Stomach (tissue), 9 donors: ENCODE measurements around the gene CAPN5. TPM values are rescaled to one million over a fixed set of nuclear protein-coding genes. Genes with fewer than 3 reads are reported as not detected.

Source experiments
- DNase-seq, 2 donors: peaks; one replicate each; pipeline versions ENCODE4 v3.0.0 to v3.0.0-alpha.2; 2013 to 2019
- H3K27ac ChIP-seq, 5 donors: fragments of 200-600 bp in 4 of 5; sonication (generic) in 4 of 5; one replicate each; pipeline ENCODE4 v1.5.1; 2013 to 2019; ENCODE audit warnings: mild to moderate bottlenecking in 1 of 5, moderate library complexity in 1 of 5
- H3K27me3 ChIP-seq, 3 donors: fragments of 200-600 bp; sonication (generic); one replicate each; pipeline ENCODE4 v1.5.1; 2017 to 2019; ENCODE audit warnings: mixed run types in 1 of 3
- H3K36me3 ChIP-seq, 4 donors: fragments of 200-600 bp; sonication (generic); 1 replicate in 3 of 4; 2 replicates in 1 of 4; pipeline ENCODE4 v1.5.1; 2016 to 2019
- H3K4me1 ChIP-seq, 4 donors: fragments of 200-600 bp; sonication (generic); one replicate each; pipeline ENCODE4 v1.5.1; 2016 to 2019
- H3K4me3 ChIP-seq, 4 donors: fragments of 200-600 bp; sonication (generic) in 3 of 4; one replicate each; pipeline ENCODE4 v1.5.1; 2016 to 2019; ENCODE audit warnings: mild to moderate bottlenecking in 1 of 4
- H3K9me3 ChIP-seq, 4 donors: fragments of 200-600 bp; sonication (generic); one replicate each; pipeline ENCODE4 v1.5.1; 2016 to 2019
- CTCF ChIP-seq, 7 experiments: fragments of 450-650 bp in 4 of 7; fragments of 200-600 bp in 3 of 7; sonication (generic) in 3 of 7; IDR thresholded peaks; one replicate each; pipeline ENCODE4 v1.5.1; 2016 to 2019; ENCODE audit warnings: antibody characterized with exemption in 7 of 7, control low read depth in 2 of 7, mild to moderate bottlenecking in 1 of 7
- EP300 ChIP-seq: sonication (generic); formaldehyde crosslinking; IDR thresholded peaks from one replicate; pipeline ENCODE4 v1.6.1; 2017; ENCODE audit warnings: antibody characterized with exemption
- POLR2A ChIP-seq, 4 donors: fragments of 450-650 bp; IDR thresholded peaks; one replicate each; pipeline ENCODE4 v1.6.1; 2016; ENCODE audit warnings: antibody characterized with exemption in 4 of 4, control low read depth in 2 of 4, mild to moderate bottlenecking in 1 of 4, moderate library complexity in 1 of 4
- POLR2AphosphoS5 ChIP-seq, 3 donors: sonication (generic); formaldehyde crosslinking; IDR thresholded peaks; one replicate each; pipeline ENCODE4 v1.6.1; 2016; ENCODE audit warnings: antibody characterized with exemption in 3 of 3
- WGBS, 5 donors: extraction: QIAGEN DNeasy Blood & Tissue Kit in 3 of 5; methylation state at CpG; one replicate each; pipeline versions ENCODE4 v1.1.5 to v1.1.7; 2013 to 2018; 5-methylcytosine and 5-hydroxymethylcytosine counted together
- intact Hi-C: fragments of 100-400 bp; cut with DNase I; formaldehyde crosslinking; loops from one replicate; pipeline ENCODE4 v1.15.1; 2023; ENCODE audit warnings: low total_unique reads
- polyA plus RNA-seq, 3 donors: library from polyadenylated mRNA; stranded (reverse); fragments of 200-250 nt; gene quantifications; one replicate each; pipeline ENCODE4 v1.2.3, GENCODE V29; 2013
- total RNA-seq, 5 donors: library from RNA; depleted of rRNA; stranded (reverse); fragments of >200 nt; gene quantifications; one replicate each; pipeline versions ENCODE4 v1.1.0 to v1.2.3, GENCODE V29; 2014 to 2016
- donor health status: healthy with polysubstance abuse.
- donor health status: Bipolar disorder and iron deficiency.
- donor health status: healthy.

CAPN5 gene
- total and polyA plus RNA-seq, 8 donors, result 10.0 to 110 (median 65.9) TPM

GRCh38 chr11:77102246-77103210 is 35.8 kb downstream of the CAPN5 start, which contains the start of gene OMP:
TSS of gene OMP (plus strand) at chr11:77102840. CDS start at chr11:77102840, 0 bp downstream.
- Histone ChIP-seq H3K9me3 (no peaks in the 10 kb centered on the region), H3K4me3 (no peak within 1 kb of the TSS), H3K4me1 (peaks cover 6 to 29% (median 19%) of the 10 kb centered on the region in 4 donors), H3K27me3 (no peaks in the 10 kb centered on the region), H3K36me3 (peaks cover 0 to 34% (median 25%) of the 10 kb centered on the region in 4 donors), H3K27ac (no peak within 1 kb of the TSS)
- TF ChIP-seq POLR2A (IDR thresholded peaks at IDR 0.05), result no peak
- no peak for TF ChIP-seq EP300
- TF ChIP-seq CTCF (IDR thresholded peaks at IDR 0.05), result no peak
- TF ChIP-seq POLR2AphosphoS5 (IDR thresholded peaks at IDR 0.05), result no peak
- intact Hi-C loops, result no loop called here
- 88 to 92% (median 90%) methylated on average over 23 to 37 of the region's 37 CpGs for WGBS, 5 donors
- no peak for DNase-seq

- Histone ChIP-seq H3K27ac (no peak overlapping the region), H3K4me3 (no peak overlapping the region), H3K36me3 (peaks cover 0 to 34% (median 25%) of the 10 kb centered on the region in 4 donors), H3K27me3 (no peaks in the 10 kb centered on the region), H3K9me3 (no peaks in the 10 kb centered on the region), H3K4me1 (peaks cover 14 to 36% (median 27%) of the 10 kb centered on the region in 4 donors)
- DNase-seq, result no peak
- intact Hi-C loops, result no loop called here
- 68 to 90% (median 81%) methylated on average over 2 of the region's 2 CpGs for WGBS, 5 donors
- no peak for TF ChIP-seq POLR2AphosphoS5 (IDR thresholded peaks at IDR 0.05)
- no peak for TF ChIP-seq POLR2A (IDR thresholded peaks at IDR 0.05)
- TF ChIP-seq CTCF (IDR thresholded peaks at IDR 0.05), result no peak
Measured at GRCh38 chr11:77103319-77103718, 36.5 kb downstream of the CAPN5 start.

- 75 to 90% (median 86%) methylated on average over 2 to 8 of the region's 8 CpGs for WGBS, 5 donors
- Histone ChIP-seq H3K36me3 (peaks cover 0 to 34% (median 25%) of the 10 kb centered on the region in 4 donors), H3K4me3 (no peak overlapping the region), H3K27ac (no peak overlapping the region), H3K27me3 (no peaks in the 10 kb centered on the region), H3K9me3 (no peaks in the 10 kb centered on the region), H3K4me1 (peaks cover 16 to 48% (median 30%) of the 10 kb centered on the region in 4 donors)
- intact Hi-C loops, result no loop called here
- TF ChIP-seq EP300, result no peak
- TF ChIP-seq CTCF (IDR thresholded peaks at IDR 0.05), result no peak
- no peak for TF ChIP-seq POLR2AphosphoS5 (IDR thresholded peaks at IDR 0.05)
- TF ChIP-seq POLR2A (IDR thresholded peaks at IDR 0.05), result no peak
- DNase-seq, result no peak
Measured at GRCh38 chr11:77104727-77105126, 38.0 kb downstream of the CAPN5 start.

GRCh38 chr11:77106321-77106720 is 39.5 kb downstream of the CAPN5 start:
- H3K9me3 ChIP-seq, result no peaks in the 10 kb centered on the region
- no peak for DNase-seq
- no peaks in the 10 kb centered on the region for H3K27me3 ChIP-seq
- no peak overlapping the region for H3K4me3 ChIP-seq
- H3K27ac ChIP-seq, result no peak overlapping the region
- intact Hi-C loops, result no loop called here
- peaks cover 16 to 63% (median 30%) of the 10 kb centered on the region in 4 donors for H3K4me1 ChIP-seq
- 65 to 76% (median 72%) methylated on average over 6 to 7 of the region's 7 CpGs for WGBS, 5 donors
- peaks cover 0 to 30% (median 23%) of the 10 kb centered on the region in 4 donors for H3K36me3 ChIP-seq
- no peak for TF ChIP-seq EP300
- TF ChIP-seq CTCF (IDR thresholded peaks at IDR 0.05), result no peak
- TF ChIP-seq POLR2AphosphoS5 (IDR thresholded peaks at IDR 0.05), result no peak
- no peak for TF ChIP-seq POLR2A (IDR thresholded peaks at IDR 0.05)
